Cardiac fibroblast (primary cell): ENCODE results near the gene SREBF2.

Experiments
- DNase-seq, 2 donors: peaks; one replicate each; pipeline versions ENCODE4 v3.0.0 to v3.0.0-alpha.2; 2010; ENCODE audit warnings: low read depth in 2 of 2
- H3K4me3 ChIP-seq, 2 donors: replicated peaks in 1 of 2; 1 replicate in 1 of 2; 2 replicates in 1 of 2; pipeline ENCODE4 v1.5.1; 2011; ENCODE audit warnings: low read depth in 2 of 2, low read length in 2 of 2, mild to moderate bottlenecking in 2 of 2, moderate library complexity in 1 of 2
- CTCF ChIP-seq: IDR thresholded peaks from one replicate; pipeline ENCODE4 v1.5.1; 2011; ENCODE audit warnings: low read depth, mild to moderate bottlenecking, low read length, inconsistent platforms

The SREBF2 gene

GRCh38 chr22:41952713-41953112 lies 119.8 kb downstream of the SREBF2 start:
- no peak overlapping the region for H3K4me3 ChIP-seq
- no peak for TF ChIP-seq CTCF
- DNase-seq: no peak
